Measurements from ENCODE around the gene AGAP1.

Gene AGAP1

DNA sequence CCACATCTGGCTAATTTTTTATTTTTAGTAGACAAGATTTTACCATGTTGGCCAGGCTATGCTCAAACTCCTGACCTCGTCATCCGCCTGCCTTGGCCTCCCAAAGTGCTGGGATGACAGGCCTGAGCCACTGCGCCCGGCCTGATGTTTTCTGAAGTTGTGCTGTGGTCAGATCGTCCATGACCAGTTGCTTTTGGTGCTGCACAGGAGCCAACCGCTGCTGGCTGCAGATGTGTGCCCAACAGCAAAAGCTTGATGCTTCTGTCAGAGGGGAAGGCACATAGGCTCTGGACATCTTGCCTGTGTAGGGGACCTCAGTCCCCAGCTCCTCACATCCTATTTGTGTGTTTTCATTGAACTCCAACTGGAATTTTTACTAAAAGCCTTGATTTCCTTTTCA is 218.3 kb downstream of the AGAP1 start:
- POLR2A ChIA-PET: no interaction called here
- CTCF ChIA-PET: no interaction called here
- no peak for DNase-seq (ENCODE audit: extremely low spot score)
- TF ChIP-seq, protein P1, sequence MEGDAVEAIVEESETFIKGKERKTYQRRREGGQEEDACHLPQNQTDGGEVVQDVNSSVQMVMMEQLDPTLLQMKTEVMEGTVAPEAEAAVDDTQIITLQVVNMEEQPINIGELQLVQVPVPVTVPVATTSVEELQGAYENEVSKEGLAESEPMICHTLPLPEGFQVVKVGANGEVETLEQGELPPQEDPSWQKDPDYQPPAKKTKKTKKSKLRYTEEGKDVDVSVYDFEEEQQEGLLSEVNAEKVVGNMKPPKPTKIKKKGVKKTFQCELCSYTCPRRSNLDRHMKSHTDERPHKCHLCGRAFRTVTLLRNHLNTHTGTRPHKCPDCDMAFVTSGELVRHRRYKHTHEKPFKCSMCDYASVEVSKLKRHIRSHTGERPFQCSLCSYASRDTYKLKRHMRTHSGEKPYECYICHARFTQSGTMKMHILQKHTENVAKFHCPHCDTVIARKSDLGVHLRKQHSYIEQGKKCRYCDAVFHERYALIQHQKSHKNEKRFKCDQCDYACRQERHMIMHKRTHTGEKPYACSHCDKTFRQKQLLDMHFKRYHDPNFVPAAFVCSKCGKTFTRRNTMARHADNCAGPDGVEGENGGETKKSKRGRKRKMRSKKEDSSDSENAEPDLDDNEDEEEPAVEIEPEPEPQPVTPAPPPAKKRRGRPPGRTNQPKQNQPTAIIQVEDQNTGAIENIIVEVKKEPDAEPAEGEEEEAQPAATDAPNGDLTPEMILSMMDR (IDR thresholded peaks at IDR 0.05; ENCODE audit: control extremely low read depth, extremely low read depth, low read depth, missing control alignments): no peak

DNA sequence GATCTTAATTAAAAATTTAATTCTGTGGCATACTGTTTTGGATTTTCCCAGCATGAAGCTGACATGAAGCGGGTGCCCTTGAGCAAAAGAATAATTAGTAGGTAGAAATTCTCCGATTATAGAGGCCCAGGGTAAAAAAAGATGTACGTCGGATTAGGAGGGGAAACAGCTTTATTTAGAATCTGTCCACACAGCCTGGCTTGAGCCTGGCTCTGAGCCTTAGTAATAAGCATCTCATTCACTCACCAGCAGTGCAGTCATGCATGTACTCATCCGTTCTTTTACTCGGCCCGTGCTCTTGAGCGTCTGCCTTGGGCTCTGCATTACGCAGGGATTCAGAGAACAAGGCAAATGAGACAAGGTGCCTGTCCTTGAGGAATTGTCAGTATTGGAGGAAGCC is 219.3 kb downstream of the AGAP1 start:
- TF ChIP-seq, protein P1 (IDR thresholded peaks at IDR 0.05; ENCODE audit: control extremely low read depth, extremely low read depth, low read depth, missing control alignments): no peak
- no peak for DNase-seq (ENCODE audit: extremely low spot score)
- CTCF ChIA-PET: interaction anchor here (1.5 to 1.7 kb wide), 2 partner anchors 10 to 14 kb away, joined by 6 read pairs; no protein-coding TSS in a partner anchor
- POLR2A ChIA-PET: no interaction called here

DNA sequence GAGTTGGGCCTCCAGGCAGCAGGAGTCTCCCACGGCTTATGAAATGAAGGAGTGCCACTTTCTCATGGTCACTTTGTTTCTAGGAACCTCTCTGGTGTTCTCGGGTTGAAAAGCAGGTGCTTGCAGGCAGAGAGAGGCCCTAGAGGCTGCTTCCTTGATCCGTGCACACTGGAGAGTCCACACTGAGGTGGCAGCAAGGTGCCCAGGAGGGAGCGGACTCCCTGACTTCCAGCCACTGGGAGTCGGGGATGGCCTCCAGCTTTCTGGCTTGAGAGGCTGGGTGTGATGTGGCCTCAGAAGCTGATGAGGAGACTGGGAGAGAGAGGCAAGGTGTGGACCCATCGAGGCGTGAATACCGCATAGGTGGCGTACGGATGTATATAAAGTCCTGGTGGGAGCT is 221.8 kb downstream of the AGAP1 start:
- CTCF ChIA-PET: interaction anchor here (1.0 kb wide), 1 partner anchor 31 kb away, joined by 3 read pairs; no protein-coding TSS in a partner anchor

DNA sequence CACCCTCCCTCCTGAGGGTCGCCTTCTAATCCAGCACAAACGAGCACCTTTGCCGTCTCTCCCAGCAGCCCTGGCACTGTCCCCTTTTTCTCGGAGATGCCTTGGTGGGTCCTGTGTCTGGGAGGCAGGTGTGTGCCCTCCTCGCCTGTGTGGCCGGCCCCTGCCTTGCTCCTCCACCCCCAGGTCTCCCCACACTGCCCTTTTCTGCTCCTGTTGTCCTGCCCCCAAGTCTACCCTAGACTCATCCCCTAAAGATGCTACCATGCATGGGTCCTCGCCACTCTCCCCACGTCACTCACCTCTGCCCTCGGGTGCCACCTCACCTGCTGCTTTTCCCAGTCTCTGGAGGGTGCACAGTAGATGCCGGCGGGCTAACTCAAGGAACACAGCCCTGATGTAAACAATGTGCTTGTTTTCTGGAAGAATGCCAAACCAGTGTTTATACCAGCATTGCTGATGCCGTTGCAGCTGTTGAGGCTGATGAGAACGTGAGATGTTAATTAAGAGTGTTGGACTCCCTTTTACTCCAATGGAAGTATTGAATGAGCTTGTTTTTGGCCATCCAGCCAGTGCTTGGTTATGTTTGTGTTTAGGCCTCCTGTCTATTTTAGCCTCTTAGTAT is 223.1 kb downstream of the AGAP1 start:
- ChIA-PET POLR2A (no interaction called here), CTCF (no interaction called here)
- TF ChIP-seq, protein P1 (IDR thresholded peaks at IDR 0.05; ENCODE audit: control extremely low read depth, extremely low read depth, low read depth, missing control alignments): no peak
- no peak for DNase-seq (ENCODE audit: extremely low spot score)

More for the DNA sequence above, 221.8 kb downstream of the AGAP1 start:
- POLR2A ChIA-PET: no interaction called here
- TF ChIP-seq, protein P1 (IDR thresholded peaks at IDR 0.05; ENCODE audit: control extremely low read depth, extremely low read depth, low read depth, missing control alignments): no peak
- DNase-seq (ENCODE audit: extremely low spot score): no peak

DNA sequence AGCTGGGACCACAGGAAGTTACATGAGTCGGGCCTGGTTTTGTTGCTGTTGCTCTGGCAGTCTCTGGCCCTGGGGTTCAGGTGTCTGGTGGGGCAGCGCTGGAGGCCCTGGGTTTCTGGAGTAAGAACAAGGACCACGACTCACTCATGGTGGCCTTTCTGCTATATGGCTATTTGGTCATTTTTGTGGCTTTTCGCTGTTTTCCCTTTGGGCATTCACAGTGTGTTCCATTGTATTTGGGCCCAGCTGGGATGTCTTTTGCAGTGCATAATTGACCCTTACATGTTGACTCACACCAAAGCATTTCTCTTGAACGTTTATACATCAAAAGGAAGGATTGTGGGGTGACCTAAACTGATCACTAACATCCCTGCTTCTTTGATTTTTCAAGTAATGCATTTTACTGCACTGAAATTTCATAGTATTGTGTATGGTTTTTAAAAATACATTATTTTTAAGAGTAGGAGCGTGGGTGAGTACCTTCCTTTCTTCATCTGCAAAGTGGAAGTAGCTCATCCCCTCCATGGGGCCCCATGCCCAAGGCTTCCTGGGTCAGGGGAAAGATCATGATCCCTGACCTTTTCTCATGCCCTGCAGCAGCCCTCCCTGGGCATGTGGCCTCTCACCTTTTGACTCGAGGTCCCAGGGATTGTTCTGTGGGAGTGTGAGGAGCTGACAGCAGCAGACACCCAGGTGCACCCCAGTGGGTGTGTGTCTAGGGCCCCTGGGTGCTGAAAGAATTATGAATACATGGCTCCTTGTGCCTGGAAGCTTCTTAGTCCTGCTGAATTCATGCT is 225.5 kb downstream of the AGAP1 start:
- ChIA-PET POLR2A (no interaction called here), CTCF (interaction anchor here (1.2 kb wide), 1 partner anchor 10 kb away, joined by 4 read pairs; no protein-coding TSS in a partner anchor)
- no peak for DNase-seq (ENCODE audit: extremely low spot score)
- TF ChIP-seq, protein P1 (IDR thresholded peaks at IDR 0.05; ENCODE audit: control extremely low read depth, extremely low read depth, low read depth, missing control alignments): no peak

DNA sequence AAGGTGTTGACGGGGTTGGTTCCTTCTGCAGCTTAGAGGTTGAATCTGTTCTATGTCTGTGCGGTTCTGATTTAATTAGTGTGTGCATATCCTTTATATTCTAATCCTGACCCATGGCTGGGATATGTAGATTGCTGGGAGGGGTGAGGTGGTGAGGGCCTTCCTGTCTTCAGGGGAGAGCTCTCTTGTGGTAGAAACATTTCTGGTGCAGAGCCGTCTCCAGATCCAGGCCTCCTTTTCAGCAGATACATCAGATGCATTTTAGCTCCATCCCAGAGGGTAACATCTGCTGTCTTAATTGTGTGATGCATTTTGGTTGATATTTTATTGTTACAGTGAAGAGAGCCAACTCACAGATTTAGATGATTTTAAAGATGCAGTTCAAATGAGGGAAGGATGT is 227.8 kb downstream of the AGAP1 start:
- no peak for DNase-seq (ENCODE audit: extremely low spot score)
- TF ChIP-seq, protein P1 (IDR thresholded peaks at IDR 0.05; ENCODE audit: control extremely low read depth, extremely low read depth, low read depth, missing control alignments): no peak
- POLR2A ChIA-PET: no interaction called here
- CTCF ChIA-PET: interaction anchor here (1.4 kb wide), 1 partner anchor 44 kb away, joined by 3 read pairs; no protein-coding TSS in a partner anchor

All from GM10248 (cell line).